Right renal cortex interstitium (tissue), 3 donors: ENCODE results near the gene AHSG. TPM values are rescaled to one million over a fixed set of nuclear protein-coding genes. Genes with fewer than 3 reads are reported as not detected.

Experiments
- polyA plus RNA-seq, 3 donors: library from polyadenylated mRNA; unstranded; fragments of 120-200 nt; gene quantifications; one replicate each; pipeline ENCODE4 v1.2.1, GENCODE V29; 2013; ENCODE audit not compliant: insufficient read length in 3 of 3

The AHSG gene
- polyA plus RNA-seq, 3 donors, result 0.69 to 2.7 (median 1.0) TPM

Other genes starting within 250 kb of the AHSG start
- gene CRYGS, start 68.7 kb upstream of the AHSG start, polyA plus RNA-seq, result 1 to 10 TPM; 5.3 to 5.6 (median 5.6) TPM
- gene TBCCD1, start 45.7 kb upstream of the AHSG start, polyA plus RNA-seq, result 10 to 100 TPM; 19.3 to 19.7 (median 19.5) TPM
- gene DNAJB11, start 42.3 kb upstream of the AHSG start, polyA plus RNA-seq, result 10 to 100 TPM; 65.8 to 68.8 (median 67.4) TPM
- gene FETUB, start 27.3 kb downstream of the AHSG start, polyA plus RNA-seq, result under 1 TPM in 1 of 3 donors, not detected in 2; 0.33 TPM
- gene HRG, start 53.0 kb downstream of the AHSG start, polyA plus RNA-seq, result 1 to 10 TPM; 2.1 to 2.8 (median 2.2) TPM
- 100 to 1,000 TPM; 144 to 168 (median 163) TPM for gene KNG1, start 104.3 kb downstream of the AHSG start, polyA plus RNA-seq
- 1,000 to 10,000 TPM in 1 of 3 donors, 100 to 1,000 TPM in 2; 981 to 1,043 (median 986) TPM for gene EIF4A2, start 170.5 kb downstream of the AHSG start, polyA plus RNA-seq
- gene RFC4, start 193.4 kb downstream of the AHSG start, polyA plus RNA-seq, result 10 to 100 TPM; 44.0 to 58.3 (median 54.9) TPM
- under 1 TPM in 2 of 3 donors, not detected in 1; 0.03 to 0.04 TPM for gene ADIPOQ, start 229.7 kb downstream of the AHSG start, polyA plus RNA-seq